H54 (cell line): ENCODE results near the gene SRSF10.

Experiments
- DNase-seq: peaks from one replicate; pipeline ENCODE4 v3.0.0; 2011; ENCODE audit warnings: low spot score, mixed read lengths; ENCODE audit not compliant: insufficient read length
- FAIRE-seq: peaks from 3 replicates; lab custom pipeline; 2011; peaks lifted over from hg19 to GRCh38; lab: Jason Lieb, UNC
- POLR2A ChIP-seq: IDR thresholded peaks from 2 replicates; pipeline ENCODE4 v1.6.1; 2011; ENCODE audit warnings: low read depth, mild to moderate bottlenecking, low read length

Gene SRSF10

DNA sequence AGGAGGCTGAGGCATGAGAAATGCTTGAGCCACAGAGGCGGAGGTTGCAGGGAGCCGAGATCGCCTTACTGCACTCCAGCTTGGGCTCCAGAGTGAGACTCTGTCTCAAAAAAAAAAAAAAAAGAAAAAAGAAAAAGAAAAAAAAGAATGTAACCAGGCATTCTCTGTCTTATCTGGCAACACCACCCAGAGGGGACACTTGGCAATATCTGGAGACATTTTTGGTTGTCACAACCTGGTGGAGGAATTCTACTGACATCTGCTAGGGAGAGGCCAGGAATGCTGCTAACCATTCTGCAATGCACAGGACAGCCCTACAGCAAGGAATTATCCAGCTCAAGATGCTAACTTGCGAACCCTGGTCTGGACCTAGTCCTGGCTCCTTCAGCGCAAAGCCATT, 64.7 kb downstream of the SRSF10 start:
- FAIRE-seq (no peak), DNase-seq (no peak)
- TF ChIP-seq POLR2A: no peak

DNA sequence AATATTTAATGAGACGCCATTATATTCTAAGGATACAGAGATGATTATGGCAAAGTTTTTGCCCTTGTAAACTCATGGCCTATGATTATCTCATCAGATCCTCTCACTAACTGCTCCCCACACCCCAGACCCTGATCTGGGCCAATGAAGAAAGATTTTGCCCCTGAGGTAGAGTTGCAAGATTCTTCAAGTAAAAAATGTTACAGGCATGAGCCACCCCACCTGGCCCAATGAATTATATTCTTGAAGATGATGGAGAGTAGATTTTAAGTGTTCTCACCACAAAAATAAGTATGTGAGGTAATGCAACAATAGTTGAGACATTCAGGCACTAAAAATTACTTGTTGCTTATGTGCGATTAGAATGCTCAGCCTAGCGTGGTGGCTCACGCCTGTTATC, 65.2 kb downstream of the SRSF10 start:
- FAIRE-seq: no peak

More for the DNA sequence above, 65.2 kb downstream of the SRSF10 start:
- no peak for TF ChIP-seq POLR2A
- DNase-seq: no peak
